ENCODE measurements around the gene PDE7B. TPM values are rescaled to one million over a fixed set of nuclear protein-coding genes. Genes with fewer than 3 reads are reported as not detected.
A peak's percentile ranks its signal among the peaks of the same experiment; 100 is the strongest.

The PDE7B gene
- total and polyA plus RNA-seq, 10 donors = 0.54 to 4.6 (median 1.5) TPM

DNA sequence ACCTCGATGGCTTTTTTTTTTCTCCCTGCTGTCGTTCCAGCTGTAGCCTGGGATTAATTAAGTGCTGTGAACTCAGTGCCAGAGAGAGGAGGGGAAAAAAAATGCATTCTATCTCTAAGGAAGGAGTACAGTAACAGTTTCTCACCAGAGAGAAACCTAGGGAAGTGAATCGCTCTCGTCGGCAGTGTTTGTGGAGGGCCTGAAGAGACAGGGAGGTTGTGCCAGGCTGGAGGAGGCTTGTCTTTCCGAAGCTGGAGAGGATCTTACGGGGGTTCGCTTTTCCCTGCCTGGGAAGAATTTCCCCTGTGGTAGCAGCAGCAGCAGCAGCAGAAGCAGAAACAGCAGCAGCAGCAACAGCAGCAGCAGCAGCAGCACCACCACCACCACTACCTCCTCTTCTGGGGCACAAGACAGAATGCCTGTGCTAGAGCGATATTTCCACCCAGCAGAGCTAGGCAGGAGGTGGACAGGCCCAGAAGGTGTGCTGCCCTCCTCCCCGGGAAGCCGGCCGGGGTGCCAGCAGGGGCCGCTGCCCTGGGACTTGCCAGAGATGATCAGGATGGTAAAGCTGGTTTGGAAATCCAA lies 186.5 kb downstream of the PDE7B start:
- no peak for TF ChIP-seq POLR2A (IDR thresholded peaks at IDR 0.05)
- TF ChIP-seq, protein P1, sequence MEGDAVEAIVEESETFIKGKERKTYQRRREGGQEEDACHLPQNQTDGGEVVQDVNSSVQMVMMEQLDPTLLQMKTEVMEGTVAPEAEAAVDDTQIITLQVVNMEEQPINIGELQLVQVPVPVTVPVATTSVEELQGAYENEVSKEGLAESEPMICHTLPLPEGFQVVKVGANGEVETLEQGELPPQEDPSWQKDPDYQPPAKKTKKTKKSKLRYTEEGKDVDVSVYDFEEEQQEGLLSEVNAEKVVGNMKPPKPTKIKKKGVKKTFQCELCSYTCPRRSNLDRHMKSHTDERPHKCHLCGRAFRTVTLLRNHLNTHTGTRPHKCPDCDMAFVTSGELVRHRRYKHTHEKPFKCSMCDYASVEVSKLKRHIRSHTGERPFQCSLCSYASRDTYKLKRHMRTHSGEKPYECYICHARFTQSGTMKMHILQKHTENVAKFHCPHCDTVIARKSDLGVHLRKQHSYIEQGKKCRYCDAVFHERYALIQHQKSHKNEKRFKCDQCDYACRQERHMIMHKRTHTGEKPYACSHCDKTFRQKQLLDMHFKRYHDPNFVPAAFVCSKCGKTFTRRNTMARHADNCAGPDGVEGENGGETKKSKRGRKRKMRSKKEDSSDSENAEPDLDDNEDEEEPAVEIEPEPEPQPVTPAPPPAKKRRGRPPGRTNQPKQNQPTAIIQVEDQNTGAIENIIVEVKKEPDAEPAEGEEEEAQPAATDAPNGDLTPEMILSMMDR (IDR thresholded peaks at IDR 0.05 in 8 of 11, conservative IDR thresholded peaks at IDR 0.05 in 3 of 11) = no peak
- TF ChIP-seq POLR2AphosphoS5 (IDR thresholded peaks at IDR 0.05) = no peak
- H3K9me3 ChIP-seq = no peaks in the 10 kb centered on the region
- no peaks in the 10 kb centered on the region for H3K36me3 ChIP-seq
- WGBS, 5 donors = 37 to 51% (median 45%) methylated on average over 10 to 13 of the region's 13 CpGs
- peaks cover 0 to 36% (median 13%) of the 10 kb centered on the region in 6 donors for H3K4me1 ChIP-seq
- H3K27me3 ChIP-seq (replicated peaks in 1 of 7) = no peaks in the 10 kb centered on the region
- intact Hi-C loops (cut with DNase I; ENCODE audit: low total_unique reads) = no loop called here
- no peak for DNase-seq
- H3K27ac ChIP-seq = peak overlapping the region in 5 of 8 donors; percentile 12 to 40 (median 25)
- peak overlapping the region in 1 of 8 donors; percentile 15 for H3K4me3 ChIP-seq

DNA sequence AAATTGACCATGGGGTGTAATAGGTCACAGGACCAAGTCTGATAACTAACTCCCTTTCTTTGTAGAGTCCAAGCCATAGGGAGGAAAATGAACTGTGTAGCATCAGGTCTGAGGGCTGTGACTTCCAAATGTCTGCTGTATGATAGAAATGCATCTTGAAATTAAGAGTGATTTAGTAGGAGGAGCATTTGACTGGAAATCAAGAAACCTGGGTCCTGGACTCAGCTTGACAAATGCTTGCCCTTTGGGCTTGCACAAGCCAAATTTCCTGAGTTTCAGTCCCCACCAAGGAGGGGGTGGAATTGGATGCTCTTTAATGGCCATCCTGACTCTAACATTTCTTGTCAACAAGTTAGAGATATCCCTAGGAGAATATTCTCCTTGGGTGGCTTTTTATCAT lies 187.0 kb downstream of the PDE7B start:
- intact Hi-C loops (cut with DNase I; ENCODE audit: low total_unique reads) = no loop called here
- no peak for DNase-seq
- Histone ChIP-seq H3K4me1 (peaks cover 0 to 36% (median 13%) of the 10 kb centered on the region in 6 donors), H3K36me3 (no peaks in the 10 kb centered on the region), H3K27ac (peak overlapping the region in 2 of 8 donors; percentile 29 to 40), H3K27me3 (replicated peaks in 1 of 7) (no peaks in the 10 kb centered on the region), H3K9me3 (no peaks in the 10 kb centered on the region), H3K4me3 (peak overlapping the region in 1 of 8 donors; percentile 15)
- TF ChIP-seq POLR2A (IDR thresholded peaks at IDR 0.05) (no peak), POLR2AphosphoS5 (IDR thresholded peaks at IDR 0.05) (no peak)

DNA sequence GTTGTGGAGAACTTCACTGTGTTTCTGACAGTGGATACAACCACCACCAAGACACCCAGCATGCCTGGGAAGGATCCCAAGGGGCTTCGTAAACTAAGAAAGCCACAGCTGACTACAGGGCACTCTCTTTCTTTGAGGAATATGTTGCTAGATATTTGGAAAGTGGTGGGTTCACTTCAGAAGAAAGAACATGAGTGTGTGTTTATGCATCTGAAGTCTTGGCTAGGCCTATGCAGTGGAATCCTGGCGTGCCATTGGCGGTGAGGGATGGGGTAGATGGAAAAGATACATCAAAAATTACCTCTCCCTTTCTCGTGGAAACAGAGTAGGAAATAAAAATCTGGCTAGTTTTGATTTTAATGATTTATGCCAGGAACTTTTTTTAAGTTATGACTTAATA lies 187.7 kb downstream of the PDE7B start:
- Histone ChIP-seq H3K27ac (no peak overlapping the region), H3K9me3 (no peaks in the 10 kb centered on the region), H3K36me3 (no peaks in the 10 kb centered on the region), H3K4me3 (no peak overlapping the region), H3K4me1 (peaks cover 0 to 36% (median 13%) of the 10 kb centered on the region in 6 donors), H3K27me3 (replicated peaks in 1 of 7) (no peaks in the 10 kb centered on the region)
- intact Hi-C loops (cut with DNase I; ENCODE audit: low total_unique reads) = no loop called here
- no peak for TF ChIP-seq POLR2A (IDR thresholded peaks at IDR 0.05)
- 83 to 94% (median 89%) methylated on average over 4 of the region's 4 CpGs for WGBS, 5 donors
- DNase-seq = no peak

DNA sequence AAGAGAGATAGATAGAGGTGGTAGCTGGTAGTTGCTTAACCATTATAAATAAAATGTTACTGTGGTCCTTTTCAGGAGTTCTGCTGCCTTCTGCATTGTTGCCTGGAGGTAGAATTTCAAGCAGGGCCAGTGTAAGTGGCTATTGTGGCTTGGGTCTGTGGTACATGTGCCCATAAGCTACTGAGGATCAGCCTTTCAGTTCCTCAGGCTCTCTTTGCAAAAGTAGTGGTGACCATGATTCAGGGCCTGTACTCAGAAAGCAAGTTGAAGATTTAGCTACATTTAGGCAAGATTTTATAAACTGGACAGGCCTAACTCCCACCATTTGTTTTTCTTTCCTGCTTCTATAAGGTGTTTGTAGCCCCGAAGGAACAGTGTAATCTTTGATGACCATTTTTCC lies 199.0 kb downstream of the PDE7B start:
- Histone ChIP-seq H3K9me3 (no peaks in the 10 kb centered on the region), H3K27me3 (replicated peaks in 1 of 7) (no peaks in the 10 kb centered on the region), H3K4me1 (peaks cover 0 to 13% (median 7%) of the 10 kb centered on the region in 6 donors), H3K4me3 (no peak overlapping the region), H3K36me3 (no peaks in the 10 kb centered on the region), H3K27ac (peak overlapping the region in 6 of 8 donors; percentile 27 to 65 (median 58))
- intact Hi-C loops (cut with DNase I; ENCODE audit: low total_unique reads) = no loop called here
- DNase-seq = no peak
- WGBS, 5 donors = 16 to 49% (median 39%) methylated on average over 1 of the region's 1 CpG
- TF ChIP-seq, protein P1 (IDR thresholded peaks at IDR 0.05 in 8 of 11, conservative IDR thresholded peaks at IDR 0.05 in 3 of 11) = no peak
- TF ChIP-seq POLR2A (IDR thresholded peaks at IDR 0.05) = no peak
- TF ChIP-seq POLR2AphosphoS5 (IDR thresholded peaks at IDR 0.05) = no peak

DNA sequence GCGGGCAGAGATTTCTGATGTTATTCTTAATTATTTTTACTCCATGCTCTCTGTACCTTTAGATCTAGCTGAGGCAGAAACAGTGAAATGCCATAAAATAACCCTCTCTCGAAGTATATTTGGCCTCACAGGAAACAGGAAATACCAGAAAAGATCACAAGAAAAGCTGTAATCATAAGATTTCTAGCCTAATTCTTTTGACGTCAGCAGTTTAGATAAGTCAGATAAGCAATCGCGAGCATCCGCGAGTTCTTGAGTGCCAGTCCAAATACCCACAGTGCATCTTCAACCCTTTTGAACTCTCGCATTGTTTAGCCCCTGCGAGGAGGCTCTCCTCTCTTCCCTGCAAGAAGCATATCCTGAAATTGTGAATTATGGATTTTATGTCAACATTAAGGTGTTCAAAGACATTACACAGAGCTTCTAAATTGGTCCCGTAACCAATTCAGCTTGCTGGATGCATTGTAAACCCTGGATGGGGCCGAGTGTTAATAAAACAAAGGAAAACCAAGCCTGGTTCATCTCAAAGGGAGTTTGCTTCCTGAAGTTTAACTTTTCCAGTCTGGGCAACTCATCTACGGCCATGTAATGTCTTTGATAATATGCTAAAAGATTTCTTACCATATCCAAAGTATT lies 199.8 kb downstream of the PDE7B start:
- Histone ChIP-seq H3K36me3 (no peaks in the 10 kb centered on the region), H3K27me3 (replicated peaks in 1 of 7) (no peaks in the 10 kb centered on the region), H3K27ac (peak overlapping the region; percentile 22 to 67 (median 56)), H3K9me3 (no peaks in the 10 kb centered on the region), H3K4me1 (peaks cover 0 to 13% (median 7%) of the 10 kb centered on the region in 6 donors), H3K4me3 (no peak overlapping the region)
- DNase-seq = no peak
- 37 to 50% (median 39%) methylated on average over 12 of the region's 12 CpGs for WGBS, 5 donors
- TF ChIP-seq POLR2A (IDR thresholded peaks at IDR 0.05) (no peak), POLR2AphosphoS5 (IDR thresholded peaks at IDR 0.05) (peak in 1 of 3 donors; percentile 13)
- TF ChIP-seq, protein P1 (IDR thresholded peaks at IDR 0.05 in 8 of 11, conservative IDR thresholded peaks at IDR 0.05 in 3 of 11) = no peak
- intact Hi-C loops (cut with DNase I; ENCODE audit: low total_unique reads) = no loop called here
